GM19023 (cell line): ENCODE measurements around the gene RNU5D-1.
"Not testable (repeated sequence)": the region's sequence is repeated elsewhere in the genome, so short reads cannot be mapped to it uniquely, and the experiment has no call there.

Experiments
- ATAC-seq: cut with Tn5 transposase; IDR thresholded peaks from one replicate; pipeline ENCODE4 v1.9.1; 2021; ENCODE audit warnings: mild to moderate bottlenecking, moderate library complexity; ENCODE audit not compliant: unreplicated experiment

Gene RNU5D-1

GRCh38 chr1:44701141-44701573, 29.8 kb downstream of the RNU5D-1 start:
- ATAC-seq: no peak

GRCh38 chr1:44700573-44700972, 30.4 kb downstream of the RNU5D-1 start:
- no peak for ATAC-seq

- ATAC-seq: not testable (repeated sequence)
Measured at GRCh38 chr1:44699375-44699774, 31.6 kb downstream of the RNU5D-1 start.

GRCh38 chr1:44698138-44698537, 32.8 kb downstream of the RNU5D-1 start:
- ATAC-seq: no peak

- no peak for ATAC-seq
Measured at GRCh38 chr1:44696789-44697345, 34.1 kb downstream of the RNU5D-1 start.

GRCh38 chr1:44696101-44696500, 34.9 kb downstream of the RNU5D-1 start:
- ATAC-seq: no peak

- ATAC-seq: no peak
Measured at GRCh38 chr1:44695671-44696070, 35.3 kb downstream of the RNU5D-1 start.

- ATAC-seq: peak; percentile 69
Measured at GRCh38 chr1:44694863-44695478, 36.0 kb downstream of the RNU5D-1 start.

- ATAC-seq: no peak
Measured at GRCh38 chr1:44693900-44694299, 37.1 kb downstream of the RNU5D-1 start.

- no peak for ATAC-seq
Measured at GRCh38 chr1:44693159-44693558, 37.8 kb downstream of the RNU5D-1 start.

- no peak for ATAC-seq
Measured at GRCh38 chr1:44689447-44689765, 41.6 kb downstream of the RNU5D-1 start.

GRCh38 chr1:44688760-44689446, 42.1 kb downstream of the RNU5D-1 start:
- no peak for ATAC-seq

- ATAC-seq: no peak
Measured at GRCh38 chr1:44685881-44686280, 45.1 kb downstream of the RNU5D-1 start.

- ATAC-seq: no peak
Measured at GRCh38 chr1:44685218-44685617, 45.8 kb downstream of the RNU5D-1 start.

- peak; percentile 88 for ATAC-seq
Measured at GRCh38 chr1:44684525-44684924, 46.4 kb downstream of the RNU5D-1 start.

GRCh38 chr1:44682883-44683265, 48.1 kb downstream of the RNU5D-1 start:
- ATAC-seq: no peak

- ATAC-seq: no peak
Measured at GRCh38 chr1:44681905-44682882, 48.8 kb downstream of the RNU5D-1 start.
